Endothelial cell of umbilical vein (primary cell): ENCODE results near the gene CDC25A. TPM values are rescaled to one million over a fixed set of nuclear protein-coding genes. Genes with fewer than 3 reads are reported as not detected.

ENCODE experiments used
- BruUV-seq: library from RNA; stranded (reverse); fragments of 400-500 nt; replicated peaks from 2 replicates; lab custom pipeline; 2021; lab: Mats Ljungman, UMichigan
- CTCF ChIA-PET: fragments of 300-600, 350-600 bp; sonication (Branson Sonifier 250); formaldehyde crosslinking; loops from one replicate; lab custom pipeline; 2021; ENCODE audit warnings: antibody characterized with exemption, inconsistent platforms; lab: Charles Lee
- POLR2A ChIA-PET: fragments of 300-600, 350-600 bp; sonication (Branson Sonifier 250); formaldehyde crosslinking; loops from one replicate; lab custom pipeline; 2021; ENCODE audit warnings: antibody characterized with exemption, inconsistent platforms; lab: Charles Lee
- DNase-seq: peaks from one replicate; pipeline ENCODE4 v3.0.0-alpha.2; 2011; ENCODE audit warnings: low read depth, low spot score
- FAIRE-seq: peaks from 2 replicates; lab custom pipeline; 2011; peaks lifted over from hg19 to GRCh38; lab: Jason Lieb, UNC
- H2AFZ ChIP-seq: 2 replicates; pipeline ENCODE4 v1.6.0; 2012; ENCODE audit warnings: low read depth, low read length, control low read depth, inconsistent platforms
- H3K27ac ChIP-seq: 2 replicates; pipeline ENCODE4 v1.5.1; 2011; ENCODE audit warnings: low read depth, mild to moderate bottlenecking, control low read depth, low read length, moderate library complexity; ENCODE audit not compliant: insufficient read depth
- H3K27me3 ChIP-seq, 2 experiments: 2 replicates each; pipeline versions ENCODE4 v1.6.0 to v1.6.1; 2011; ENCODE audit warnings: low read length in 2 of 2, mixed read lengths in 1 of 2; ENCODE audit not compliant: control insufficient read depth in 2 of 2, insufficient read depth in 2 of 2
- H3K36me3 ChIP-seq, 2 experiments: 2 replicates in 1 of 2; 3 replicates in 1 of 2; pipeline ENCODE4 v1.5.1; 2011; ENCODE audit warnings: low read length in 2 of 2, mild to moderate bottlenecking in 1 of 2, moderate library complexity in 1 of 2; ENCODE audit not compliant: control insufficient read depth in 2 of 2, insufficient read depth in 2 of 2; ENCODE audit errors: extremely low read depth in 1 of 2
- H3K4me1 ChIP-seq: 3 replicates; pipeline ENCODE4 v1.5.1; 2011; ENCODE audit warnings: mild to moderate bottlenecking, low read length; ENCODE audit not compliant: control insufficient read depth, insufficient read depth; ENCODE audit errors: extremely low read depth
- H3K4me2 ChIP-seq: 2 replicates; pipeline ENCODE4 v1.6.1; 2011; ENCODE audit warnings: low read length, control low read depth, mixed read lengths; ENCODE audit not compliant: insufficient read depth
- H3K4me3 ChIP-seq, 3 experiments: fragments of 200-600 bp in 1 of 3; sonication (generic), shearing (Covaris generic) in 1 of 3; replicated peaks in 1 of 3; 2 replicates each; pipeline ENCODE4 v1.5.1; 2011 to 2016; ENCODE audit warnings: control low read depth in 3 of 3, low read length in 3 of 3, mild to moderate bottlenecking in 2 of 3, inconsistent platforms in 1 of 3, low read depth in 1 of 3, moderate library complexity in 1 of 3; ENCODE audit not compliant: insufficient read depth in 1 of 3
- H3K79me2 ChIP-seq: 2 replicates; pipeline ENCODE4 v1.6.0; 2012; ENCODE audit warnings: low read length, inconsistent platforms; ENCODE audit not compliant: control insufficient read depth, insufficient read depth
- H3K9ac ChIP-seq: replicated peaks from 2 replicates; pipeline ENCODE3; 2011; ENCODE audit warnings: low read length, control low read depth; ENCODE audit not compliant: insufficient read depth; ENCODE audit errors: extremely low read depth
- H3K9me1 ChIP-seq: replicated peaks from 3 replicates; pipeline ENCODE4 v1.6.0; 2011; ENCODE audit warnings: mild to moderate bottlenecking, low read length; ENCODE audit not compliant: control insufficient read depth, insufficient read depth; ENCODE audit errors: extremely low read depth
- H3K9me3 ChIP-seq: replicated peaks from 2 replicates; pipeline ENCODE4 v1.5.1; 2012; ENCODE audit warnings: low read length, inconsistent platforms; ENCODE audit not compliant: control insufficient read depth, insufficient read depth
- H4K20me1 ChIP-seq: replicated peaks from 2 replicates; pipeline ENCODE3; 2011; ENCODE audit warnings: mild to moderate bottlenecking, low read length; ENCODE audit not compliant: control insufficient read depth, insufficient read depth; ENCODE audit errors: extremely low read depth
- EZH2 ChIP-seq: IDR thresholded peaks from 2 replicates; pipeline ENCODE4 v1.6.1; 2012; ENCODE audit warnings: borderline replicate concordance, low read depth, mild to moderate bottlenecking, moderate library complexity, low read length, inconsistent platforms; ENCODE audit not compliant: severe bottlenecking
- FOS ChIP-seq: IDR thresholded peaks from 2 replicates; pipeline ENCODE4 v1.6.1; 2011; ENCODE audit warnings: mild to moderate bottlenecking, low read length, moderate library complexity, borderline replicate concordance; ENCODE audit not compliant: insufficient read depth
- GATA2 ChIP-seq: IDR thresholded peaks from 2 replicates; pipeline ENCODE4 v1.7.0; 2011; ENCODE audit warnings: low read depth, mild to moderate bottlenecking, moderate library complexity, mixed read lengths, low read length; ENCODE audit not compliant: insufficient read length, insufficient read depth
- JUN ChIP-seq: IDR thresholded peaks from 2 replicates; pipeline ENCODE4 v1.6.1; 2011; ENCODE audit warnings: borderline replicate concordance, low read depth; ENCODE audit not compliant: insufficient read length, insufficient read depth
- POLR2A ChIP-seq: IDR thresholded peaks from 2 replicates; pipeline ENCODE4 v1.6.1; 2012; ENCODE audit warnings: low read depth, mild to moderate bottlenecking, control low read depth, low read length
- POLR2AphosphoS5 ChIP-seq: IDR thresholded peaks from 2 replicates; pipeline ENCODE4 v1.6.1; 2012; ENCODE audit warnings: low read depth, mild to moderate bottlenecking, control low read depth, low read length, moderate library complexity; ENCODE audit not compliant: insufficient read depth
- dilution Hi-C: fragments of 300-500 bp; cut with MboI; formaldehyde crosslinking; loops from one replicate; pipeline ENCODE4 v1.15.0; 2019; ENCODE audit warnings: low sequenced_read_pairs; ENCODE audit not compliant: extremely low pct_ligation_motif_present
- intact Hi-C: fragments of 100-400 bp; cut with micrococcal nuclease; formaldehyde crosslinking; loops from one replicate; pipeline ENCODE4 v1.10.0; 2022
- polyA plus RNA-seq, 4 experiments: library from polyadenylated mRNA; depleted of rRNA in 3 of 4; stranded (reverse) in 3 of 4; unstranded in 1 of 4; fragments of >200 nt; gene quantifications; 2 replicates each; pipeline versions ENCODE4 v1.2.1 to v1.2.3, GENCODE V29; 2011 to 2012; ENCODE audit warnings: missing spikeins in 1 of 4
- total RNA-seq: library from RNA; stranded (reverse); gene quantifications from 2 replicates; pipeline ENCODE4 v1.2.3, GENCODE V29; 2021
- TF ChIP-seq, protein P1 (sequence below): IDR thresholded peaks from 2 replicates; pipeline ENCODE4 v1.6.1; 2011; ENCODE audit not compliant: insufficient read depth, insufficient read length

Gene CDC25A
- total and polyA plus RNA-seq, 2 donors (not counting 3 experiments of a cell fraction or from before 2014, with no cell fraction given): 5.5 to 18.4 TPM

DNA sequence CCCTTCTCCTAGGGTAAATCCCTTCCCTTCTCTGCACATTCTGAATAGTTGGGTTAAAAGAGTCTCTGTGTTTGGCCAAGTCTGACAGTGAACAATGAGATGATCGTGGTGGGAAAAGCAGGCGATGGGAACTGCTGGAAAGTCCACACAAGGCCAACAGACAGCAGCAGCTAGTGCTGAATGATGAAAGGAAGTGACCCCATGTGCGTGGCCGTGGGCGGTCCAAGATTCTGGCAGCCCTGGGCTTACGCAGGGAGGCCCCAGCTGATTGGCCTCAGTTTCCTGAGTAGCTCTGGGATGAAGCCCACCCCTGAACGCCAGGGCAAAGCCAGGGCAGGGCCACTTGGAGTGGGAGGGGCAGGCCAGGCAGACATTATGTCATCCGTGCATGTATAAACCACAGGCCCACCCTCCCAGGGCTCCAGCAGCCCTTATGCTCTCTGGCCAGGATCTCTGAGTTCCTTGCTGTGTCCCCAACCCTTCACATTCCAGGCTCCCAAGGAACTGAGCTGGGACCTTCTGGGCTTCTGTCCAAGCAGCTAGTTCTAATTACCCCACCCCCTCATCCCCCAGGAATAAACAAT lies 57.8 kb downstream of the CDC25A start:
- DNase-seq: peak; percentile 96
- H2AFZ ChIP-seq: peak overlapping the region; percentile 97
- peak; percentile 89 for FAIRE-seq
- H3K4me2 ChIP-seq: peak overlapping the region; percentile 9
- no TSS peak for BruUV-seq
- dilution Hi-C loops (no loop called here), intact Hi-C loops (loop anchor here (2.0 kb wide), 1 partner anchor 42 kb away; no protein-coding TSS in a partner anchor)
- peak overlapping the region; percentile 25 for H3K9ac ChIP-seq
- TF ChIP-seq, protein P1, sequence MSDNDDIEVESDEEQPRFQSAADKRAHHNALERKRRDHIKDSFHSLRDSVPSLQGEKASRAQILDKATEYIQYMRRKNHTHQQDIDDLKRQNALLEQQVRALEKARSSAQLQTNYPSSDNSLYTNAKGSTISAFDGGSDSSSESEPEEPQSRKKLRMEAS: no peak
- TF ChIP-seq EZH2 (no peak), GATA2 (no peak), POLR2AphosphoS5 (no peak), POLR2A (peak; percentile 35)
- ChIA-PET CTCF (interaction anchor here (1.0 to 1.6 kb wide), 3 partner anchors 10 to 28 kb away, joined by 3 to 8 read pairs (median 4); no protein-coding TSS in a partner anchor), POLR2A (interaction anchor here (0.6 to 1.2 kb wide), 4 partner anchors 26 to 50 kb away, joined by 3 to 5 read pairs (median 4); no protein-coding TSS in a partner anchor)
- H3K36me3 ChIP-seq: no peaks in the 10 kb centered on the region
- peak overlapping the region; percentile 64 for H3K27ac ChIP-seq
- no peak overlapping the region for H3K4me3 ChIP-seq
- H3K9me3 ChIP-seq: no peaks in the 10 kb centered on the region
- H3K4me1 ChIP-seq: peaks cover 13% of the 10 kb centered on the region
- no peaks in the 10 kb centered on the region for H4K20me1 ChIP-seq
- H3K9me1 ChIP-seq: no peaks in the 10 kb centered on the region
- H3K79me2 ChIP-seq: no peaks in the 10 kb centered on the region
- H3K27me3 ChIP-seq: no peaks in the 10 kb centered on the region

GRCh38 chr3:48129921-48130320 lies 58.3 kb downstream of the CDC25A start:
- Histone ChIP-seq H3K4me3 (no peak overlapping the region), H3K9ac (no peak overlapping the region), H3K27me3 (no peaks in the 10 kb centered on the region), H3K27ac (peak overlapping the region; percentile 64), H3K36me3 (no peaks in the 10 kb centered on the region), H4K20me1 (no peaks in the 10 kb centered on the region), H3K4me1 (peaks cover 13% of the 10 kb centered on the region), H3K9me1 (no peaks in the 10 kb centered on the region), H2AFZ (peak overlapping the region; percentile 97), H3K4me2 (no peak overlapping the region), H3K79me2 (no peaks in the 10 kb centered on the region), H3K9me3 (no peaks in the 10 kb centered on the region)
- POLR2A ChIA-PET: interaction anchor here (0.6 to 1.2 kb wide), 3 partner anchors 41 to 50 kb away, joined by 3 to 5 read pairs (median 5); no protein-coding TSS in a partner anchor
- BruUV-seq: TSS peak; percentile 34
- intact Hi-C loops: loop anchor here (2.0 kb wide), 1 partner anchor 41 kb away; no protein-coding TSS in a partner anchor
- no peak for TF ChIP-seq FOS
- TF ChIP-seq JUN: no peak
- TF ChIP-seq, protein P1: no peak
- TF ChIP-seq GATA2: no peak
- no peak for TF ChIP-seq POLR2AphosphoS5
- DNase-seq: no peak
- dilution Hi-C loops: no loop called here
- CTCF ChIA-PET: interaction anchor here (1.0 to 1.6 kb wide), 3 partner anchors 21 to 292 kb away, joined by 3 to 8 read pairs (median 4); no protein-coding TSS in a partner anchor
- FAIRE-seq: no peak
